HG03066 (cell line): ENCODE data around the gene CHAC1.
"Not testable (repeated sequence)": the region's sequence is repeated elsewhere in the genome, so short reads cannot be mapped to it uniquely, and the experiment has no call there.

Experiments used
- ATAC-seq: cut with Tn5 transposase; IDR thresholded peaks from one replicate; pipeline ENCODE4 v1.9.1; 2021; ENCODE audit warnings: low read depth; ENCODE audit not compliant: unreplicated experiment

The CHAC1 gene

DNA sequence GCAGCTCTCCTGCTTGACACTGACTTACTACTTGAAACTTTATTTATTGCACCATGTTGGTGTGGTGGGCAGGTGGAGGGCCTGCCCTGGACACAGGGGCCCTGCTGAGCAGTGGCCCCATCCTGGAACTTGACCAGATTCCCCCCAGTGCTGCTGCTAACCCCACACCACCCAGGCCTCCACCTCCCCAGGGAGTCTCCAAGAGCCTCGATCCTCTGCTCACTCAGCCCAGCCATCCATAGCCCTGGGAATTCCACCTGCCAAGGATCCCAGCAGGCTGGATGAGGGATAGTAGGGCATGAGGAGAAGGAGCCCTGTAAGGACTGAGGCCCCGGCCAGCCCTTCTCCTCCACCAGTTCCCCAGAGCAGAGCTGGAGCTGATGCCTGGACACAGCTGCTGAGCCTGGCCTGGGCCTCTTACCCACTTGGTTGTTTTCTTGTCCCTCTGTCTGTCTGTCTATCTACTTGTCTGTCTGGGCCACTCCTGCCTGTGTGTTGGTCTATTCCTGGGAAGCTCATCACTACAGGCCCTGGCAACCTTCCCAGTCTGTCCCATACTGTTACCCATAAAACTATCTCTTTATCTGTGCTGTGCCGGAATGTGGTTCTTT is 2.8 kb downstream of the CHAC1 start:
- no peak for ATAC-seq

DNA sequence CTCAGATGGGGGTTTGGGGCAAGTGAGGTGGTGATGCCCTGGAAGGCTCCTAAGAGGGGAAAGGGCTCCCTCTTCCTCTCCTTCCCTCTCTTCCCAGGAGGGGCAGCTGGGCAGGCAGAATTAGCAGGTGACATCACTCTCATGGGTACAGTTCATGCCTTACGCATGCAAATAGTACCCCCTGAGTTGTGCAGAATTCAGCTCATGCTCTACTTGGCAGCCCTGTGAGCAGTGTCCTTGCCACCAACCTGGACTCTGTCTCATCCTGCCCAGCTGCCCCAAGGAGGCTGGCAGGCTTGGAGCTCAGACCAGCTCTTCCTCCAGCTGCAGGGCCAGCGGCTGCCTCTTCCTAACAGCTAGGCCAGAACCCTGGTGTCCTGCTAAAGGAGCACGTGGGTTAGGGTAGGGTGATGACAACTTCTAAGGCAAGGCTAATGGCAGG is 3.3 kb downstream of the CHAC1 start:
- no peak for ATAC-seq

DNA sequence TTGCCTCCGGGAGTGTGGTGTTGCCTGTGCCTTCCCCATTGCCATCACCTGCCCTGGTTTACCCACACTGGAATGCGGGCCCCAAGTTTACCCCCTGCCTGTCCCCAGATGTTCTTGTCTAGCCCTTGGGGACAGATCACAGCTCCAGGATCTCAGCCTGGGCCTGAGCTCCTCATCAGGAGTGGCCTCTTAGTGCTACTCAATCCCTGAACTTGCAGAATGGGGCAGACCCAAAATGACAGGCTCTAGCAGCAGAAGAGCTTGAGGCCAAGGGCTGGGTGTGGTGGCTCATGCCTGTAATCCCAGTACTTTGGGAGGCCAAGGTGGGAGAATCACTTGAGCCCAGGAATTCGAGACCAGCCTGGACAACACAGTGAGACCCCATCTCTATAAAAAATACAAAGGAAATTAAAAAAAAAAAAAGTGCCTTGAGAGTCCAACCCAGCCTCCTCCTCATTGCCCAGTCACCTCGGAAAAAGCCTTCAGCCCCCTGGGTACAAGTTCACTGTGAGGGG is 3.8 kb downstream of the CHAC1 start:
- no peak for ATAC-seq

DNA sequence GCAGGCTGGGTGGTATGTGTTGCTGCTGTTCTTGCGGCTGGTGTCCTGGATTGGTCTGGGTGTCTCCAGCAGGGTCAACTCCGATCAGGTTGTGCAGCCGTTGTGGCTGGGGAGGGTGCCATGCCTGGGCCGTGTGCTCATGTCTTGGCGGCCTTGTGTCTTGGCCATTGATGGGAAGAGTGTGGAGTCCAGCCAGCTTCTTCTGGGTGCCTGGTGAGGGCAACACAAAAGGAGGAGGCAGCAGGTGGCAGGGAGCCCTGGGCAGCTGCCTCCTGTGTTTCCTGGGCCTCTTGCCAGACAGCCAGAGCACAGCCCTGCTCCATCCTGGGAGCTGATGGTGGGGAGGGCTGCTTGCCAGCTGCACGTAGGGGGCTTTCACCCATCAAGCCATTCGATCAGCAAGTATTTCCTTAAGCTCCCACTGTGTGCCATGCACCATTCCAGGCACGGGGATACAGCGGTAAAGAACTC is 4.3 kb downstream of the CHAC1 start:
- ATAC-seq = no peak

DNA sequence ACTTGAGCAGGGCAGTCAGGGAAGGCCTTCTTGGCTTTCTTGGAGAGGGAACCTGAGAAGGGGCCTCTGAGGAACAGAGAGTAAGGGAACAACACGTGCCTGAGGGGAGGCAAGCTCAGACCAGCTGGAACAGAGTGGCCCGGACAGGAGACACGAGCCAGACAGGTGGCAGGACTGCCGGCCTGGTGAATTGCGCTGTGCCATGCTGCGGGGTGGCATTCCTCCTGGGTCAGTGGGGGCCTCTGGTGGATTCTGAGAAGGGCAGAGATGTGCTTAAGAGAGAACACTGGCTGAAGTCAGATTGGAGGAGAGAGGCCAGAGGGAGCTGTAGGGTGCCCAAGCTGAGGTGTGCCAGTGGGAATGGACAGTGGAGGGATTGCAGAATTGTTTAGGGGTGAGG is 4.9 kb downstream of the CHAC1 start:
- ATAC-seq = no peak

DNA sequence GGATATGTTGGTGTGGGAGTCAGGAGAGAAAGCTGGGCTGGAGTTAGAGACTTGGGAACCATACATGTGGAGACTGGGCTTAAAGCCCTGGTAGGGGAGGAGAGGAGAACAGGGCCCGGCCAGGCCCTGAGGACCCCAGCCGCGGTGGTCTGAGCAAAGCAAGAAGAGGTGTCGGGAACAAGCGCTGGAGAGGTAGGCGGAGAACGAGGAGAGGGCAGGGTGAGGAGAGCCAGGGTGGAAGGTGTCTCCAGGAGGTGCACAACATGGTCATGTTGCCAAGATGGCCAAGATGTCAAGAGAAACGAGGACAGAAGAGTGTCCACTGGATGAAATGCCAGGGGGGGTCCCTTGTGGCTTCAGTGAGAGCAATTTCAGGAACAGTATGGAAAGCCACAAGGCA is 5.5 kb downstream of the CHAC1 start:
- ATAC-seq = no peak

DNA sequence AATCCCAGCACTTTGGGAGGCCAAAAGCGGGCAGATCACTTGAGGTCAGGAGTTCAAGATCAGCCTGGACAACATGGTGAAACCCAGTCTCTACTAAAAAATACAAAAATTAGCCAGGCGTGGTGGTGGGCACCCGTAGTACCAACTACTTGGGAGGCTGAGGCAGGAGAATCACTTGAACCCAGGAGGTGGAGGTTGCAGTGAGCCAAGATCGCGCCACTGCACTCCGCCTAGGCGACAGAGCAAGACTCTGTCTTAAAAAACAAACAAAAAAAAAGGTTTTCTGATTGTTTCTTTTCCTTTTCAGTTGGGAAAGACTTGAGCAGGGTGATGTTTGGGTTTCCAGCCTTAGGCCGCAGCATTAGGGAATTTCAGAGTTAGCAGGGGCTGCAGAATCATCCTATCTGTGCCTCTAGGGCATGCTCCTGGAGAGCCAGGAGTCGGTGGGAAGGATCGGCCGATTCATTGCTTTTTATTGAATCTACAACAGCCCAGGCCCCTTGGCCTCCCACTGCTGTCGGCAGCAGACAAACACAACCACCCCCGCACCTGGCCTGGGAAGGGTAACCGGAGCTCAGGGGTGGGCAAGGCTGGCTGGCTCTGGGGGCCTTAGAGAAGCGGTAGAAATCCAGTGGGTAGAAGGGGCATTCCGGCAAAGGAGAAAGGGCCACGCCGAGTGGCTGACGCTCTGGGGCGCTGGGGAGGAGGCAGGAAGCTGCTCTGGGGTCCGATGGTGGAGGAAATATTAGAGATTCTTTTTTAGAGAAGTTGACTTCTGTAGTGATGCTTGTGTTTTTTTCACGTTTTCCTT is 6.3 kb downstream of the CHAC1 start:
- ATAC-seq = no peak

DNA sequence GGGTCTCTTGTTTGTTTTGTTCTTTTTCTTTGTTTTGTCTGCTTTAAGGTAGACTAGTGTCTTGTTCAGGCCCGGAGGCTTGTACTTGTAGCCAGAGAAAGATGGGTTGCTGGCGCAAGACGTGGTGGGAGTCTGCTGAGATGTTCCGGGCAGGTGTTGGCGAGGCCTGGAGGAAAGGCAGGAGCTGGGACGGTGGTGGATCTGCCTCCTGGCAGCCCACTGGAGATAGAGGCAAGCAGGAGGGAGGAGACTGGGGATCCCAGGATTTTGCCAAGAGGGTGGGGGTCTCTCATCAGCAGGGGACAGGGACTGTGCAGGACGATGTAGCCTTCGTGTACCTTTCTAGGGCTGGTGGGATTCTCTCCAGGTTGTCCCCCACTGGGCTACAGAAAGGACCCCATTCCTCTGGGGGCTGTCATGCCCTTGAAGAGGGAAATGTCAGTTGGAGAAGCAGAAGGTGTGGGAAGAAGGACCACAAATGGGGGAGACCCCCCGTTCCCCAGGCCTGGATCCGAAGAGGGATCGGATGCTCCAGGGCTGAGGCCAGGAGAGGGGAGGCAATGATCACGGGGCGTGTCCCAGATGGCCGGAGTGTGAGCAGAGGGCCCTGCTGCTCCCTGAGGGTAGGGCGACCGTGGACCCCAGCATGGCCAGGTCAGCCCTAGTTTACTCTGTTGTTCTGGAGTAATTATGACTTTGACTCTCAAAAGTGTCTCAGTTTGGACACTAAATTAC is 7.0 kb downstream of the CHAC1 start:
- no peak for ATAC-seq

DNA sequence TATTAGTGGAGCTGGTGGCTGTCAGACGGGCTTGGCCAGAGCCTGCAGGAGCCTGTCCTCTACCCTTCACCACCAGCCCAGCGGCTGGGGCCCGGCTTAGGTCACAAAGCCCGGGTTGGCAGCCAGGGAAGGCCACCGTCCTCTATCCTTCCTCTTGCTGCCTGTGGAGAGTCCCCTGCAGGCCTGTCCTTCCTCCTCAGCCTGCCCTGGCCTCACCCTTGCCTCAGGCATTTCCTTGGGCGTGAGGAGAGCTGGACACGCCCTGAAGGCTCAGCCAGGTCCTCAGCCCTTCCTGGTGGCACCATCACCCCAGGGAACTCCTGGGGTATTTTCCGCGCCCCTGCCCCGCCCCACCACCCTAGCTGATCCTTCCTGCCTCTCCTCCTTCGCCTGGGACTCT is 7.7 kb downstream of the CHAC1 start:
- ATAC-seq = no peak

DNA sequence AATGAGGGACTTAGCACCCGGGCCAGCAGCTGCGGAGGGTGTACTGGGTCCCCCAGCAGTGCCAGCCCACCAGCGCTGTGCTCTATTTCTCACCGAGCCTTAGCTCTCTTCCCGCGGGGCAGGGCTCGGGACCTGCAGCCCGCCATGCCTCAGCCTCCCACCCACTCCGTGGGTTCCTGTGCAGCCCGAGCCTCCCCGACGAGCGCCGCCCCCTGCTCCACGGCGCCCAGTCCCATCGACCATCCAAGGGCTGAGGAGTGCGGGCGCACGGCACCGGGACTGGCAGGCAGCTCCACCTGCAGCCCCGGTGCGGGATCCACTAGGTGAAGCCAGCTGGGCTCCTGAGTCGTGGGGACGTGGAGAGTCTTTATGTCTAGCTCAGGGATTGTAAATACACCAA is 8.5 kb downstream of the CHAC1 start:
- ATAC-seq = not testable (repeated sequence)

DNA sequence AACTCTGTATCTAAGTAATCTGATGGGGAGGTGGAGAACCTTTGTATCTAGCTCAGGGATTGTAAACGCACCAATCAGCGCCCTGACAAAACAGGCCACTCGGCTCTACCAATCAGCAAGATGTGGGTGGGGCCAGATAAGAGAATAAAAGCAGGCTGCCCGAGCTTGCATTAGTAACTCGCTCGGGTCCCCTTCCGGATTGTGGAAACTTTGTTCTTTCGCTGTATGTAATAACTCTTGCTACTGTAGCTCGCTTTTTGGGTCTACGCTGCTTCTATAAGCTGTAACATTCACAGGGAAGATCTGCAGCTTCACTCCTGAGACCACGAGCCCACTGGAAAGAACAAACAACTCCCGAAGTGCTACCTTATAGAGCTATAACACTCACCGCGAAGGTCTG is 9.0 kb downstream of the CHAC1 start:
- ATAC-seq = not testable (repeated sequence)

DNA sequence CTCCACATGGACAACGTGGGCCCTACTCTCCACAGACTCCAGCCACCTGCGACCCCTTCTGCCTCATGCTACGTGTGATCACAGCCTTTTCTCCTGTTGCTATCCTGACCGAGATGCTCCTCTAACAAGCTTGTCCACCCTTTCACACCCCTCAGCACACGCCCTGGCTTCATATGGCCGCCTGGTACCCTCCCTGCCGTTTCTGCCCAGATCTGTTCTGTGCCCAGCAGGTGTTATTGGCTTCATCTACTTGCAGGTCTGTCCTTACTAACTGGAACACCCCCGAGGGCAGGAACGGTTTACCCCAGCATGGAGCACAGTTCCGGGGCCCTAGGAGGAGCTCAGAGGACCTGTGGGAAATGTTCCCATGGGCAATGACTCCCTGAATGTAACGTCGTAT is 9.9 kb downstream of the CHAC1 start:
- ATAC-seq = no peak

DNA sequence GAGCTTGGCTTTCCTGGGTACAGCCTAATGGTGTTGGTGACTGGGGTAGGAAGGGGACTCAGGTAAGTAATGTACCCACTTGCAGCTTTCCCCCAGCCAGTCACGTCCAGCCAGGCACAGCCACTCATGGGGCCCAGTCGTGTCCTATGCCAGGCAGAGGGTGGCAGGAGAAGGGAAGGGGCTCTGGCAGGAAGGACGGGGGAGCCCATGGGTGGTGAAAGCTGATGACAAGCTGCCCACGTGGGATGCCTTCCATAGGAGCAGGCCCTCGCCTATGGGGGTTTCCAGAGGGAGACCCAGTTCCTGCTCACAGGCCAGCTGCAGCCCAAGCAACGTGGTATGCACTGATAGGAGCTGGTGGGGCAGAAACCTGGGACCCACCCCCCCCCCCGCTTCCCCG is 10.7 kb downstream of the CHAC1 start:
- no peak for ATAC-seq

DNA sequence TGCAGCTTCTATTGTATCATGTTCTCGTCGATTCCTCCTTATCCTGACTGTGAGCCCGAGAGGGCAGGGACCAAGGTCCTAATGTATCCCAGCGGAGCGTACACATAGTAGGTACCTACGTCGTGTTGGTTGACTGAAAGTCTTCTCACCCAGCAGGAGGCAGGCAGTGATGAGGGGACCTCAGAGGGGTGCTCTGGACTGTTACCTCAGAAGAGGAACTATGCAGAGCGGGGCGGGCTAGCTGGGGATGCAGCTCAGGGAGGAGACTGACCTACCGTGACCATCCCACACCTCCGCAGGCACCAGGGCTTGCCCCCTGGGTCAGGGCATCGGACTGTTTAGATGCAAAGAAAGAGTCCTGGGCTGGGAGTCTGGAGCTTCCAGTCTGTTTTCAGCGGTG is 11.4 kb downstream of the CHAC1 start:
- ATAC-seq = no peak

DNA sequence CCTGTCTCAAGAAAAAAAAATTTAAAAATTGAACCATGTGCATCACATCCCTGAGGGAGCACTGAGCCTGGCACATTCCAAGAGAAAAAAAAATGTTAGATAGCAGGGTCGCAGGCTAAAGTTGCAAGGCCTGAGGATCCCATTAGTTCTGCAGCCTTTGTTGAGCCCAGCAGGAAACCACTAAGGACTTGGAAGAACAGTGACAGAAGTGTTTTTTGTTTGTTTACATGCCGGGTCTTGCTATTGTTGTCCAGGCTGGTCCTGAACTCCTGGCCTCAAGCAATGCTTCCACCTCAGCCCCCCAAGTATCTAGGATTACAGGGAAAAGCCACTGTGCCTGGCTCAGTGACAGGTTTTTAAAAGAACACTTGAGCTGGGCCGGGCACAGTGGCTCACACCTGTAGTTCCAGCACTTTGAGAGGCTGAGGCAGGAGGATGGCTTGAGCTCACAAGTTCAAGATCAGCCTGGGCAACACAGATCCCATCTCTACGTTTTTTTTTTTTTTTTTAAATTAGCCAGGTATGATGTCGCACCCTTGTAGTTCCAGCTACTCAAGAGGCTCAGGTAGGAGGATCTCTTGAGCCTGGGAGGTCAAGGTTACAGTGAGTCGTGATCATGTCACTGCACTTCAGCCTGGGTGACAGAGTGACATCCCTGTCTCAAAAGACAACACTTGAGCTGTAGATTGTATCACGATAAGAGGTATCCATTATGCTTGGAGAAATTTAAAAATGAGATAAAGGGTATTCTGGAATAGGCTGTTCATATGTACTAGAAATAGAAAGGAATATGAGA is 15.2 kb downstream of the CHAC1 start:
- no peak for ATAC-seq

DNA sequence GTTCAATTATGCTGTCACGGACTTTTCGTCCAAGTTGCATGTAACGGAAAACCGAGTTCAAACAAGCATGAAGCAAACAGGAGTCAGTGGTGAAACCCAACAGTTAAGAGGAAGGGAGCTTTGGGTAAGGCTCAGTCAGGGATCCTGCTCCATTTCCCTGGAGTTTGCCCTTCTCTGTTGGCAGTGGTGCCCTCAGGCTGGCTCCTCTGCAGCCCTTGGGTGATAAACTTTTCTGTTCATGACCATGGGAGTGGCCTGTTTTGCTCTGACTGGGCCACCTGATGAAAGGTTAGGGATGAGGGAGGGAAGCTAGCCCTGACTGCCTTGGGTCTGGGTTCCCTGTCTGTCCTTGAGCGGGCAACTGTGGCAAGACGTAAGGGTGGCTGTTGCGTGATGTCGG is 16.1 kb downstream of the CHAC1 start:
- ATAC-seq = no peak

DNA sequence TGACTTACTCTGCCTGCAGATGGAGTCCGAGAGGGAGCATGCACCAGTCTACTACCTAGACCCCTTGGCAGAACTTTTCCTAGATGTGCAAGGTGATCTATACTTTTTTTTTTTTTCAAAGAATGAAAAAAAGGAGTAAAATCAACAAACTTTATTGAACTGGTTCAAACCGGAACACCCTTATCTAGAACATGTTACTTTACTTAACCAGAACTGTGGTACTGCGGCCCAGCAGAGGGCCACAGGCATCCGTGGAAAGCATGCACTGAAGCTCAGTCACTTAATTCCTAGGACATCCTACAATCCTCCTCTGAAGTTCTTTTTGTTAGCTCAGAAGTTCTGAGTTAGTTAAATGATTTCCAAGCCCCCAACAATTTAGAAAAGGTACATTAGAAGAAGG is 21.6 kb downstream of the CHAC1 start:
- ATAC-seq = no peak

DNA sequence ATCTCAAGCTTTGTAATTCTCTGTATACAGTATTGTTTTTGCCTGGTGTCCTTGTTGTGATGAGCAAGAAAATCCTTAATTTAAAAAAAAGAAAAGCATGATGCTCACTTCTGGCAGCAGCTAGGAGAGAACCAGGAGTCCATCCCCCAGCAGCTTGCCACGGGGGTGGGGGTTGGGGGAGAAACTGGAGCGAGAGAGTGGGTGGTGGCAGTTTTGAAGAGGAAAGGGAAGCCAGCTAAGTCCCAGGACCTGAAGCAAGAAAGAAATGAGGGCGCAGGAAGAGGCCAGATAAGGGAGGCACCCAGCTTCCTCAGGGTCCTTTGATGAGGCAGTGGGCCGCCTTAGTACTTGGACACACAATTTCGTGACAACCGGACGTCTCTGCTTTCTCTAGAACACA is 23.5 kb downstream of the CHAC1 start:
- ATAC-seq = no peak

DNA sequence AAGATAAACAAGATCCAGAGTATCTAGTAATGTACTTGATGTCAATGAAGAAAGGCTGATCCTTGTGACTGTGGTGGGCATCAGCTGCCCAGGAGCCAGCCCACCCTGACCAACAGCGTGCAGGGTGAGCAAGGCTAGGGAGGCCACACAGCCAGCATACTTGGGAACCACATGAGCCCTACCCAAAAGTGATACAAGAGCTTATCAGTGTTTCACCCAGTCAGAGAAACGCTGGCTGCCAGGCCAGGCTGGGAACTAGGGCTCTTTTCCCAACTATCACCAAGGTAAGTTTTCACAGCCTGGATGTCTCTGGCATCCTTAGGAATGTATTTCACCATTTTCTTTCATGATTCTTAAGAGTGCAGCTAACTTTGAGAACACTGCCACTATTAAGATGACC is 24.9 kb downstream of the CHAC1 start:
- ATAC-seq = no peak

DNA sequence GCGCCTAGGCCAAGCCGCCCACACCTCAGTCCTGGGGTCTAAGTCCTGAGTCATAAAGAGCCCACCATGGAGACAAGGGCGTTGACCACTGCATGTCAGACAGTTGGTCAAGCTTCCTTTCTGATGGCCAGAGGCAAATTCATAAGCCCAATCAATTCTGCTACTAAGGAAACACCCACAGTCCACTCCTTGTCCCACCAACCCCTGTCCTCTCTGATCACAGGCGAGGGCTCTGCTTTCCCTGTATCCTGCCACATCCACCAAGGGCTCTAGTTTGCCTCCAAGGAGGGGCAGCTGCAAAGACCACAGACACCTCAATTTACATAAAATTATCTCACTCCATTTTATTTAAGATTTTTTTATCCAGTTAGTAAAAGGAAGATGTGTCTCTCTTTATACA is 25.3 kb downstream of the CHAC1 start:
- no peak for ATAC-seq

DNA sequence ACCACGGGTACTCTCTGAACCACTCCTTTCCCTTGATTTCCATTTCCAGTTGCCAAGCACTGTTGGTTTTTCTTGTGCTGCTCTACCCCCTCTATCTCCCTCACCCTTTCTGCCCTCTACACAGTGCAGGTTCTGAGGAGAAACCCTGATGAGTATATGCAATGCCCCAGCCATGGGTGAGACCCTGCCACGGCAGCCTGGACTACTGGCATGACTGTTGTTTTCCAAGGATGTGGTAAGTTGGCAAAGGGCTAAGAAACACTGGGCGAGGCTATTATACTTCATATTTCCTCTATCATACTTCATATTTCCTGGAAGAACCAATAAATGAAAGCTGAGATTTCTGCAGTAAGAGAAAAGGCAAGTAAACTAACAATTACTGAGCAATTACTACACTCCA is 27.9 kb downstream of the CHAC1 start:
- no peak for ATAC-seq
